NCI-H2227 treated with DMSO at 0.1 percent for 48 hours (cell line): ENCODE data around the gene GCNA.
A peak's percentile ranks its signal among the peaks of the same experiment; 100 is the strongest.
"Not testable (repeated sequence)": the region's sequence is repeated elsewhere in the genome, so short reads cannot be mapped to it uniquely, and the experiment has no call there.

Experiments used
- DNase-seq: peaks from one replicate; lab custom pipeline; 2025; lab: John Stamatoyannopoulos, UW

GCNA gene

DNA sequence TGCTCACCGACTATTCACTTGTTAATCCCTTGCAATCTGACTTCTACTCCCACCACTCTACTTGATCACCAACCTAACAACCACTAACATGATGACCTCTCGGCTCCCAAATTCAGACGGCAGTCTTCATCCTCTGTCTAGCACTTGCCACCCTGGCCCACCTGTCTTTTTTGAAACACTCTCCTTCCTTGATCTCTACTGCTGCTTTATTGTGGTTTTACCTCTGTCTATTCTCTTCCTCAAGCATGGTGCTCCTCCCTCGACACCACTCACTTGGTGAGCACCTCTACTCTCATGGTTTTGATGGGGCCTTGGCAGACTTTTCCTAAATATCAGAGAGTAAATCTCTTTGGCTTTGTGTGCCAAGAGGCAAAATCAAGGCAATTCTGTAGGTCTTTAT lies 61.8 kb downstream of the GCNA start:
- DNase-seq: no peak

DNA sequence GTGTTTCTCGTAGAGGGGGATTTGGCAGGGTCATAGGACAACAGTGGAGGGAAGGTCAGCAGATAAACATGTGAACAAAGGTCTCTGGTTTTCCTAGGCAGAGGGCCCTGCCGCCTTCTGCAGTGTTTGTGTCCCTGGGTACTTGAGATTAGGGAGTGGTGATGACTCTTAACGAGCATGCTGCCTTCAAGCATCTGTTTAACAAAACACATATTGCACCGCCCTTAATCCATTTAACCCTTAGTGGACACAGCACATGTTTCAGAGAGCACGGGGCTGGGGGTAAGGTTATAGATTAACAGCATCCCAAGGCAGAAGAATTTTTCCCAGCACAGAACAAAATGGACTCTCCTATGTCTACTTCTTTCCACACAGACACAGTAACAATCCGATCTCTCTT lies 66.2 kb downstream of the GCNA start:
- DNase-seq: not testable (repeated sequence)

DNA sequence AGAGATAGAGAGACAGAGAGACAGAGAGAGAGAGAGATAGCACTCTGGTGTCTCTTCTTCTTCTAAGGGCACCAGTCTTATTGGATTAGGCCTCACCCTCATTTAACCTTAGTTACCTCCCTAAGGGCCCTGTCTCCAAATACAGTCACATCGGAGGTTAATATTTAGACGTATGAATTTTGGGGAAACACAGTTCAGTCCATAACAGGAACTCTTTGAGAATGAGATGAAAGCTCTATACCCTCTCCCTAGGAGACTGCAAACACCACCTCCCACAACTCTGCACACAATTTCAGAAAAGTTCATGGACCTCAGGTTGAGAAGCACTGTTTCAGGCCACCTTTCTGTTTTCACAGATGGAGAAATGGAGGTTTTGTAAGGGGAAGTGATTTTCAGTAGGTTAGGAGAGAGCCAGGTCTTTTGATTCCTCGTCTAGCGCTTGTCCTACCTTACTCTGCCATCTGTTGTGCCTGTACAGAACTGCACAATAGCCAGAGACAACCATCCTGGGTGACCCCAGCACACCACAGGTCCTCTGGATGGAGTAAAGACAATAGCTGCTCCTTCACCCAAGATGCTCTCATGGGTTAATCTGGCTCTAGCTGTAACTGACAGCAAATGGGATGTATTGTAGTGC lies 72.2 kb downstream of the GCNA start:
- no peak for DNase-seq

DNA sequence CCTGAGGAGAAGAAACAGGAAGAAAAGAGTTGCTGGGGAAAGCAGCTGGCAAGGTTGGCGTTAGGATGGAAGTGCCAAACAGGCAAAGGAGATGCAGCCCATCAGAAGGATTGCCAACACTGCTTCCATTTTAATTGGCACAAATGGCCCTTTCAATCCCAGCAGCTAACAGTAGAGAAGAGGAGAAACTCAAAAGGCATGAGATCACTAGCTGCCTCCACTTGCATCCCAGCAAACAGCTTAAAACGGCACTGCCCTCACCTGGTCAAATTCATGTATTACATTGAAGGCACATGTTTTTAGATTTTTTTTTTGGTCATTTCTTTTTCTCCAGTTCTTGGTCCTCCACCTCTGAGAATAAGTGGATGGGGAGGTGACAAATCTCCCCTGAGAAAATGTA lies 74.2 kb downstream of the GCNA start:
- DNase-seq: peak; percentile 67

DNA sequence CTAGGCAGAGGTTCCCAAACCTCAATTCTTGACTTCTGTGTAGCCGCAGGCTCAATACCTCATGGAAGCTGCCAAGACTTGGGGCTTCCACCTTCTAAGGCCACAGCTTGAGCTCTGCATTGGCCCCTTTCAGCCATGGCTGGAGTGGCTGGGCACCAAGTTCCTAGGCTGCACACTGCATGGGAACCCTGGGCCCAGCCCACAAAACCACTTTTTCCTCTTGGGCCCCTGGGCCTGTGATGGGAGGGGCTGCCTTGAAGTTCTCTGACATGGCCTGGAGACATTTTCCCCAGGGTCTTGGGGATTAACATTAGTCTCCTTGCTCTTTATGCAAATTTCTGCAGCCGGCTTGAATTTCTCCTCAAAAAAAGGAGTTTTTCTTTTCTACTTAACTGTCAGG lies 75.1 kb downstream of the GCNA start:
- no peak for DNase-seq

DNA sequence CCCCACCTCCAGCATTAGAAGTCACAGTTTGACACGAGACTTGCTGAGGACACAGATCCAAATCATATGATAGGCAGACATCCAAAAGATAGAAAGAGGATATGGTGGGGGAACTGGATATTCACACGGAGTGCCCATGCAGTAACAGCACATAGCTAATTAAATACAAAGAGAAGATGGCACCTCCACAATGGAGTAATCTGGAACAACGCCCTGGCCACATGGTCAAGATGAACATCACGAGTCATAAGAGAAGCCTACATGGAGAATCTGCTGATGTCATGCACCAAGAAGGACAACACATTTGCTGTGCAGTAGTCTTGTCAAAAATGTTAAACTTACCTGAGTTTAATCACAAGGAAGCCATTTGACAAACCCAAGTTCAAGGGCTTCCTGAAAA lies 79.0 kb downstream of the GCNA start:
- DNase-seq: no peak

DNA sequence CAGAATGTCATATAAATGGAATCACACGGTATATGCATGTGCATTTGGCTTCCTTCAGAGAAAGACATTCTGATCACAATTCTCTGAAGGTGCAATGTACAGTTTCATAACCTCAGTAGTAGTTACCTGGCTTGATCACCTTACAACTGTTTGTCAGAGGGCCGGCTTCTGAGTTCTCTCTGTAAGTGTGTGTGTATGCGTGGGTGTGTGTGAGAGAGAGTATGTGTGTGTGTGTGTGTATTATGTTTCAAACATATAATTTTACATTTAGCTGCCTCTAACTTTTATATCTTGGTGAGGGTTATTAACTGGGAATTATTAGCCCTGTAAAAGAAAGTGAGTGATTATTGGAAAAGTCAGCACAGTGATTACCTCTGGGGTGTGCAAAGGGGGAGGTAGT lies 81.1 kb downstream of the GCNA start:
- no peak for DNase-seq

DNA sequence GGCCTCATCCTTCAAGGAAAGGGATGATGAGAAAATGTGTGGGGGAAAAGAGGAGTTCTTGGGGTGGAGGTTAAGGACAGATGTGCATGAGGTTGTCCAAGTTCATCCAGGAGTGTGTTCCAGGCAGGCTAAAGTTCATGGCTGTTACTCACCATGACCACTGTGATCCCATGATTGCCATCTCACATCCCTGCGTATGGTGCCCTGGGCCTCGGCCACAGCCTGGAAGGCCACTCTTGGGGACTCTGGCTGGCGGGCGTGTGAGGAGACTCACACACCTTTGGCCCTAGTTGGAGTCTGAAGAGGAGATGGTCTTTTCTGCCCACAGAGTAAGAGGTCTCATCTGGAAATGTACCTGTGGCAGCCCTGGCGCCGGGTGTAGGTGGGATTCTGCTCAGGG lies 81.7 kb downstream of the GCNA start:
- DNase-seq: no peak

DNA sequence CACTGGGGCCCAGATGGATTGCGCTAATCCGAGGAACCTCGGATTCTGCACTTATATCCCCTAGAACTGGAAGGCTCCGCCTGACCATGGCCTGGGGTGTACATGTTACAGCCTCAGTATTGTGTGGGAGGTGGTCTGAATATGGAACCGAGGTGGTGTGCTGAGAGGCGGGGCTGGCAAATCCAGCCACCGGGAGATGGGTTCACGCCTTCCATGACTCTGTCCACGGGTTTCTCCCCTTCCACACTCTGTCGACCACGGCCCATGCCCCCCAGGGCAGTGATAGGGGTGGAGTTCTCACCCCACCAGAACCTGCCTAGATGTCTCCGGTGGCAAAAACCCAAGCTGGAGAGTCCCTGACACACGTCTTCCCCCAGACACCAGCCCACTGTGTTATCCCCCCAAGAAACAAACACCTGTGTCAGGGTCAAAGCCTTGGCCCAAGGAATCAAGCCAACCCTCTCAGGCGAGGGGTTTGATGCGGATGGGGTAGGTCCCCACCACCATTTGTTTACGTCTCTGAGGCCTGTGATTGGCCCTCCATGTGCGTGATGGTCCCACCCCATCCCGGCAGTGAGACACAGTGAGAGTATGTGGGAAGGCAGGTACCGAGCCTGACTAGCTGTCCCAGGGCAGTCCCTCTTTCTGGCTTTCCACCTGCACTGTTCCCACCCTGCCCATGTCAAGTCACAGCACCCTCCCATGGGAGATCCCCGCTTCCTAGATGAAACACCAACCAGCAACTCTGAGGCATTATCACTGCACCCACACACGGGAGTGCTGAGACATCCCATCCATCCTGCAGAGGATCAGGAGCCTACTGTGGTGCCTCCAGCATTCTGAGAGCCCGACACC lies 82.6 kb downstream of the GCNA start:
- DNase-seq: no peak

DNA sequence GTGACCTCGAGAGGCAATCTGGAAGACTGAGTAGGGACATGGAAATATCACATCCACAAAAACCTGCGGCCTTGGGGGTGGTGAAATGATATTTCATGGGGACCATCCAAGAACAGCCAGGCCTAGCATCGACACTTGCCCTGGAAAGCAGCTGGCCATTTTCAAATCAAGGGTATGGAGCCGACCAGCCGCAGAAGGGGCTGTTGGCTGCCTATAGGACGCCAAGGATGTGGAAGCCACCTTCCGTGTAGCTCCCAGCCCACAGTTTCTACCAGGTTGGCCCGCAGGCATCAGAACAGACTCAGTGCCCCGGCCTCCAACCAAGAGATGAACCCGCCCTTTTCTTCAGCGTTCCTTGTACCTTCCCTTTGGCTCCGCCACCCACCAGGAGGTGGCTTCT lies 83.7 kb downstream of the GCNA start:
- DNase-seq: no peak

DNA sequence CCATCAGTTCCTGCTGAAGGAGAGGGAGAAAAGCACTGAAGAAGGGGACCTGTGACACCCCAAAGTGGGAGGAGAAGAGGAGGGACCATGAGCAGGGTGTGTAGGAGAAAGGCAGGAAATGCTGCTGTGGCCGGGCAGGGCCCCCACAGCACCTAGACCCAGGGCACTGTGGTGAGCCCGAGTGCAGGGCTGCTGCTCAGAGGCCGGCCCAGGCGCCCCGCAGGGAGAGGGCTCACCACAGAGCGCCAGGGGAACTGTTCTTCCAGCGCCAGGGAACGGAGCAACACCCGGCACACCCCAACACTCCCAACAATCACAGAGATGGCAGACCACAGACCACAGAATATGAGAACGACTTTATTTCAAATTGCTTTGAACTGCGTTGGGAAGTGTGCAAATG lies 84.4 kb downstream of the GCNA start:
- DNase-seq: not testable (repeated sequence)
